ENCODE data around the gene NRXN3.

DNA sequence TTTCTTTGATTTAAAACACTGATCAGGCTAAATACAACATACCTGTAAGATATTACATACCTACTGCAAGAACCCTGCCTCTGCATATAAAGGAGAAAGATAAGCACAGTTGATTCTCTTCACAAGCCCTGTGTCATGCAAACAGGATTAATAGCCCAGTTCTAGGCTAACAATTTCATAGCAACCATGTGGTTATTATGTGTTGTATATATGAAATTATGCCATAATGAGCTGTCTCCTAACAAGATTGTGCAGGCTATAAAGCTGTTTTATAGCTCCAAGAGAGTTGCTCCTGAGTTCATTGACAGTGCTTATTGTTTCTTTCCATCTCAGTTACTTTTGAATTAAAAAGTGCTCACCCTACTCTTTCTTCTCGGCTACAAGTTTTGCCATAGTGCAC lies 1431.9 kb downstream of the NRXN3 start:
- TF ChIP-seq, protein P1, sequence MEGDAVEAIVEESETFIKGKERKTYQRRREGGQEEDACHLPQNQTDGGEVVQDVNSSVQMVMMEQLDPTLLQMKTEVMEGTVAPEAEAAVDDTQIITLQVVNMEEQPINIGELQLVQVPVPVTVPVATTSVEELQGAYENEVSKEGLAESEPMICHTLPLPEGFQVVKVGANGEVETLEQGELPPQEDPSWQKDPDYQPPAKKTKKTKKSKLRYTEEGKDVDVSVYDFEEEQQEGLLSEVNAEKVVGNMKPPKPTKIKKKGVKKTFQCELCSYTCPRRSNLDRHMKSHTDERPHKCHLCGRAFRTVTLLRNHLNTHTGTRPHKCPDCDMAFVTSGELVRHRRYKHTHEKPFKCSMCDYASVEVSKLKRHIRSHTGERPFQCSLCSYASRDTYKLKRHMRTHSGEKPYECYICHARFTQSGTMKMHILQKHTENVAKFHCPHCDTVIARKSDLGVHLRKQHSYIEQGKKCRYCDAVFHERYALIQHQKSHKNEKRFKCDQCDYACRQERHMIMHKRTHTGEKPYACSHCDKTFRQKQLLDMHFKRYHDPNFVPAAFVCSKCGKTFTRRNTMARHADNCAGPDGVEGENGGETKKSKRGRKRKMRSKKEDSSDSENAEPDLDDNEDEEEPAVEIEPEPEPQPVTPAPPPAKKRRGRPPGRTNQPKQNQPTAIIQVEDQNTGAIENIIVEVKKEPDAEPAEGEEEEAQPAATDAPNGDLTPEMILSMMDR (IDR thresholded peaks at IDR 0.05; ENCODE audit: insufficient read depth, low read length, poor library complexity, severe bottlenecking): no peak
- TF ChIP-seq EZH2phosphoT487 (conservative IDR thresholded peaks at IDR 0.05; ENCODE audit: low read length): no peak
